Psoas muscle (tissue), 8 donors: ENCODE measurements around the gene LINS1. TPM values are rescaled to one million over a fixed set of nuclear protein-coding genes. Genes with fewer than 3 reads are reported as not detected.

ENCODE experiments used
- ATAC-seq, 4 donors: fragments of 200-7000 bp; cut with Tn5 transposase; one replicate each; pipeline ENCODE4 v1.9.1; 2020; ENCODE audit warnings: moderate library complexity in 3 of 4, mild to moderate bottlenecking in 2 of 4
- DNase-seq, 2 donors: peaks; one replicate each; pipeline ENCODE4 v3.0.0-alpha.2; 2020
- H3K27ac ChIP-seq: fragments of 200-600 bp; one replicate; pipeline ENCODE4 v1.8.0; 2022
- H3K27me3 ChIP-seq, 3 donors: fragments of 200-600 bp in 1 of 3; one replicate each; pipeline versions ENCODE4 v1.6.1 to v1.8.0; 2013 to 2022; ENCODE audit warnings: low read length in 2 of 3, mild to moderate bottlenecking in 2 of 3, moderate library complexity in 1 of 3; ENCODE audit not compliant: insufficient read depth in 3 of 3
- H3K36me3 ChIP-seq, 2 donors: fragments of 200-600 bp in 1 of 2; one replicate each; pipeline versions ENCODE4 v1.6.1 to v1.8.0; 2013 to 2022; ENCODE audit warnings: low read depth in 1 of 2, mild to moderate bottlenecking in 1 of 2, moderate library complexity in 1 of 2; ENCODE audit not compliant: insufficient read depth in 1 of 2
- H3K4me1 ChIP-seq: fragments of 200-600 bp; one replicate; pipeline ENCODE4 v1.8.0; 2022
- H3K4me3 ChIP-seq: fragments of 200-600 bp; one replicate; pipeline ENCODE4 v1.8.0; 2022; ENCODE audit warnings: mild to moderate bottlenecking
- H3K9me3 ChIP-seq: fragments of 200-600 bp; one replicate; pipeline ENCODE4 v1.8.0; 2022
- CTCF ChIP-seq: fragments of 200-600 bp; IDR thresholded peaks from one replicate; pipeline ENCODE4 v1.8.0; 2022; ENCODE audit warnings: antibody characterized with exemption
- WGBS, 3 donors: extraction: QIAGEN DNeasy Blood & Tissue Kit; methylation state at CpG; one replicate each; pipeline versions ENCODE4 v1.1.6 to v1.1.7; 2013; 5-methylcytosine and 5-hydroxymethylcytosine counted together
- intact Hi-C, 2 donors: fragments of 100-400 bp; cut with DNase I; formaldehyde crosslinking; loops; one replicate each; pipeline versions ENCODE4 v1.11.0 to v1.14.2; 2022
- polyA plus RNA-seq, 3 donors: library from polyadenylated mRNA; stranded (reverse); fragments of 200-250 nt; gene quantifications; one replicate each; pipeline ENCODE4 v1.2.3, GENCODE V29; 2013
- total RNA-seq, 4 donors: library from RNA; stranded (reverse); fragmentation: NEBNext Ultra II Directional in 2 of 4; extraction: Animal tissue kit (Norgen Biotek cat#: 25700) in 2 of 4; gene quantifications; one replicate each; pipeline versions ENCODE4 v1.2.1 to v1.2.4, GENCODE V29; 2021 to 2023
- donor health status: healthy with polysubstance abuse.
- donor health status: DM: no; HTN: no; CAD: no; lungs with moderate emphysema.
- donor health status: Bipolar disorder and iron deficiency.
- donor health status: healthy.
- donor health status: DM: yes; HTN: yes; CAD: no.
- donor health status: DM: no; HTN: no; CAD: no.
- donor health status: DM: no; HTN: no; CAD: no.
- donor health status: DM: yes; HTN: yes; CAD: no.

The LINS1 gene
- total and polyA plus RNA-seq, 7 donors, result 4.3 to 15.1 (median 8.3) TPM

GRCh38 chr15:100524326-100524725 is 77.7 kb downstream of the LINS1 start:
- Histone ChIP-seq H3K4me1 (peaks cover 30% of the 10 kb centered on the region), H3K36me3 (no peaks in the 10 kb centered on the region), H3K27ac (peak overlapping the region; percentile 68), H3K27me3 (no peaks in the 10 kb centered on the region), H3K9me3 (no peaks in the 10 kb centered on the region), H3K4me3 (no peak overlapping the region)
- no peak for ATAC-seq
- DNase-seq, result no peak
- 75 to 86% (median 75%) methylated on average over 2 of the region's 2 CpGs for WGBS, 3 donors
- intact Hi-C loops, result no loop called here
- TF ChIP-seq CTCF, result no peak

GRCh38 chr15:100521907-100522306 is 80.1 kb downstream of the LINS1 start:
- Histone ChIP-seq H3K4me3 (no peak overlapping the region), H3K4me1 (peaks cover 39% of the 10 kb centered on the region), H3K27ac (peak overlapping the region; percentile 92), H3K27me3 (no peaks in the 10 kb centered on the region), H3K36me3 (no peaks in the 10 kb centered on the region), H3K9me3 (no peaks in the 10 kb centered on the region)
- DNase-seq (no peak), ATAC-seq (peak; percentile 37 to 61 (median 56))
- intact Hi-C loops, result no loop called here
- no peak for TF ChIP-seq CTCF
- WGBS, 3 donors, result 35 to 66% (median 38%) methylated on average over 3 of the region's 3 CpGs

GRCh38 chr15:100520132-100520921 is 81.7 kb downstream of the LINS1 start:
- no peaks in the 10 kb centered on the region for H3K27me3 ChIP-seq
- no peak overlapping the region for H3K4me3 ChIP-seq
- peak overlapping the region; percentile 92 for H3K27ac ChIP-seq
- no peak for DNase-seq
- intact Hi-C loops, result no loop called here
- ATAC-seq, result no peak
- TF ChIP-seq CTCF, result no peak
- peaks cover 43% of the 10 kb centered on the region for H3K4me1 ChIP-seq
- 74 to 75% (median 74%) methylated on average over 7 of the region's 7 CpGs for WGBS, 3 donors
- no peaks in the 10 kb centered on the region for H3K9me3 ChIP-seq
- no peaks in the 10 kb centered on the region for H3K36me3 ChIP-seq

- Histone ChIP-seq H3K9me3 (no peaks in the 10 kb centered on the region), H3K27ac (peak overlapping the region; percentile 92), H3K4me1 (peaks cover 43% of the 10 kb centered on the region), H3K27me3 (no peaks in the 10 kb centered on the region), H3K36me3 (no peaks in the 10 kb centered on the region), H3K4me3 (no peak overlapping the region)
- intact Hi-C loops, result loop anchor here in 1 of 2 donors (5.0 kb wide), 1 partner anchor 171 kb away; no protein-coding TSS in a partner anchor
- ATAC-seq, result peak; percentile 38 to 52 (median 48)
- no peak for DNase-seq
- 20 to 50% (median 33%) methylated on average over 3 of the region's 3 CpGs for WGBS, 3 donors
- TF ChIP-seq CTCF, result peak; percentile 4
Observed at GRCh38 chr15:100517846-100518245, 84.1 kb downstream of the LINS1 start.

Other genes starting within 250 kb of the LINS1 start
- under 1 TPM in 2 of 4 donors, not detected in 2; 0.28 to 0.49 TPM for gene CERS3, start 73.2 kb downstream of the LINS1 start, total RNA-seq
- under 1 TPM; 0.05 to 0.15 (median 0.08) TPM for gene CERS3, start 73.2 kb downstream of the LINS1 start, polyA plus RNA-seq
- gene ASB7, start 405 bp upstream of the LINS1 start, total RNA-seq, result 1 to 10 TPM; 5.1 to 6.9 (median 5.5) TPM
- gene ASB7, start 405 bp upstream of the LINS1 start, polyA plus RNA-seq, result 1 to 10 TPM; 2.3 to 6.3 (median 3.0) TPM